NB4 (cell line): Measurements from ENCODE around the gene RPL29.

Experiments
- CTCF ChIP-seq: IDR thresholded peaks from one replicate; pipeline ENCODE4 v1.5.1; 2012; ENCODE audit warnings: low read depth, low read length
- MAX ChIP-seq: IDR thresholded peaks from 2 replicates; pipeline ENCODE4 v1.6.1; 2011; ENCODE audit warnings: low read depth, low read length

DNA sequence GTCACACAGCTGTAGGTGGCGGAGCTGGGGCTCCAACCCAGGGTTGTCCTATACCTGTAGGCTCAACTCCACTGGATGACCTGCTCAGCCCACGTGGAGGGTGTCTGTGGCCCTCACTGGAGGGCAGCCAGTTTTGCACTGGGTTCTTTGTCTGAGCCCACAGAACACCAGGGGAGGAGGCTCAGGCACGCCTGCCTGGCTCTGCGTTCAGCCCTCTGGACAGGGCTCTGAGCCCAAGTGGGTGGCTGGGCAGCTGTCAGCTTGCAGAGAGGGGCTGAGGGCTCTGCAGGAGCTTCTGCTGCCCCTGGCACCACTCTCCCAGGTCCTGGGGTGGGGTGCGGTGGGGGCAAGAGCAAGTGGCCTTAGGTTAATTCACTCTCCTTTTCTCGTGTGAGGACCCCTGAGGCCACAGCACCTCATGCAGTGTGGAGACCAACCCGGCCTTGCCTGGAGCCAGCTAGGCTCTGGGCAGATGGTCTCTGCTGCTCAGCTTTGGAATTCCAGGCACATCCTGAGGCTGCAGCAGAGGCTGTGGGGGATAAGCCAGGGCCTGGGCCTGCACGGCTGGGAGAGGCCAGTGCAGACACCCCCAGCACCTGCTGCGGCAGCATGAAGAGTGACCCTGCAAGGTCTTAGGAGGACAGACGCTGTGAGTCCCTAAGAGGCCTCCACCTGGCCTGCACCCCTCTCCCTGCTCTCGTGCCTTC, 37.2 kb upstream of the RPL29 start:
- no peak for TF ChIP-seq CTCF
- no peak for TF ChIP-seq MAX
